ENCODE data around the gene HS3ST5.

- TF ChIP-seq YY1 (IDR thresholded peaks at IDR 0.05) (no peak), FOXA1 (IDR thresholded peaks at IDR 0.05) (no peak), SP1 (IDR thresholded peaks at IDR 0.05) (no peak), RXRA (IDR thresholded peaks at IDR 0.05) (no peak), RAD21 (IDR thresholded peaks at IDR 0.05) (no peak), REST (IDR thresholded peaks at IDR 0.05) (no peak), ZBTB33 (IDR thresholded peaks at IDR 0.05) (no peak), FOXA2 (IDR thresholded peaks at IDR 0.05) (no peak), TAF1 (conservative IDR thresholded peaks at IDR 0.05) (no peak), JUND (IDR thresholded peaks at IDR 0.05) (no peak), EGR1 (IDR thresholded peaks at IDR 0.05; ENCODE audit: low read depth in 2 of 2) (no peak)
- TF ChIP-seq, protein P1, sequence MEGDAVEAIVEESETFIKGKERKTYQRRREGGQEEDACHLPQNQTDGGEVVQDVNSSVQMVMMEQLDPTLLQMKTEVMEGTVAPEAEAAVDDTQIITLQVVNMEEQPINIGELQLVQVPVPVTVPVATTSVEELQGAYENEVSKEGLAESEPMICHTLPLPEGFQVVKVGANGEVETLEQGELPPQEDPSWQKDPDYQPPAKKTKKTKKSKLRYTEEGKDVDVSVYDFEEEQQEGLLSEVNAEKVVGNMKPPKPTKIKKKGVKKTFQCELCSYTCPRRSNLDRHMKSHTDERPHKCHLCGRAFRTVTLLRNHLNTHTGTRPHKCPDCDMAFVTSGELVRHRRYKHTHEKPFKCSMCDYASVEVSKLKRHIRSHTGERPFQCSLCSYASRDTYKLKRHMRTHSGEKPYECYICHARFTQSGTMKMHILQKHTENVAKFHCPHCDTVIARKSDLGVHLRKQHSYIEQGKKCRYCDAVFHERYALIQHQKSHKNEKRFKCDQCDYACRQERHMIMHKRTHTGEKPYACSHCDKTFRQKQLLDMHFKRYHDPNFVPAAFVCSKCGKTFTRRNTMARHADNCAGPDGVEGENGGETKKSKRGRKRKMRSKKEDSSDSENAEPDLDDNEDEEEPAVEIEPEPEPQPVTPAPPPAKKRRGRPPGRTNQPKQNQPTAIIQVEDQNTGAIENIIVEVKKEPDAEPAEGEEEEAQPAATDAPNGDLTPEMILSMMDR (IDR thresholded peaks at IDR 0.05; ENCODE audit: low read depth, low read length, missing input control) = no peak
- TF ChIP-seq, protein P2, sequence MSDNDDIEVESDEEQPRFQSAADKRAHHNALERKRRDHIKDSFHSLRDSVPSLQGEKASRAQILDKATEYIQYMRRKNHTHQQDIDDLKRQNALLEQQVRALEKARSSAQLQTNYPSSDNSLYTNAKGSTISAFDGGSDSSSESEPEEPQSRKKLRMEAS (IDR thresholded peaks at IDR 0.05) = no peak
- TF ChIP-seq, protein P3, sequence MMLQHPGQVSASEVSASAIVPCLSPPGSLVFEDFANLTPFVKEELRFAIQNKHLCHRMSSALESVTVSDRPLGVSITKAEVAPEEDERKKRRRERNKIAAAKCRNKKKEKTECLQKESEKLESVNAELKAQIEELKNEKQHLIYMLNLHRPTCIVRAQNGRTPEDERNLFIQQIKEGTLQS (IDR thresholded peaks at IDR 0.05) = no peak
Observed at GRCh38 chr6:114382406-114382805, 39.6 kb upstream of the HS3ST5 start.
